Measurements from ENCODE around the gene TBC1D10B. TPM values are rescaled to one million over a fixed set of nuclear protein-coding genes. Genes with fewer than 3 reads are reported as not detected.
"Not testable (repeated sequence)": the region's sequence is repeated elsewhere in the genome, so short reads cannot be mapped to it uniquely, and the experiment has no call there.

Gene TBC1D10B
- total and polyA plus RNA-seq, 2 donors (not counting 1 experiment from before 2014, with no cell fraction given) = 23.5 to 58.0 TPM

- DNase-seq = no peak
- no peaks in the 10 kb centered on the region for H3K27me3 ChIP-seq (replicated peaks in 1 of 4; ENCODE audit: control extremely low read depth in 1 of 4, control insufficient read depth in 3 of 4, insufficient read depth in 4 of 4, low read length in 3 of 4)
- no peaks in the 10 kb centered on the region for H4K20me1 ChIP-seq (ENCODE audit: control insufficient read depth, insufficient read depth, low read length, poor library complexity, severe bottlenecking)
- Mint-ChIP-seq H3K27me3 (no peaks in the 10 kb centered on the region), H3K9me3 (ENCODE audit: insufficient read depth) (no peaks in the 10 kb centered on the region), H3K27ac (no peak overlapping the region), H3K4me1 (peaks cover 14% of the 10 kb centered on the region), H3K4me3 (no peak overlapping the region)
- H3K4me3 ChIP-seq (ENCODE audit: control extremely low read depth in 1 of 5, extremely low read depth in 1 of 5, insufficient read depth in 1 of 5, low read depth in 2 of 5, low read length in 4 of 5) = no peak overlapping the region
- no peak overlapping the region for H3K4me2 ChIP-seq (replicated peaks; ENCODE audit: low read depth, low read length, poor library complexity, severe bottlenecking)
- H3K27ac ChIP-seq (ENCODE audit: low read length in 2 of 2) = no peak overlapping the region
- no peaks in the 10 kb centered on the region for H3K9me3 ChIP-seq (ENCODE audit: control extremely low read depth in 1 of 3, control insufficient read depth in 2 of 3, insufficient read depth in 1 of 3, low read length in 2 of 3)
- TF ChIP-seq EZH2 (IDR thresholded peaks at IDR 0.05; ENCODE audit: borderline replicate concordance, insufficient read depth, low read depth, low read length, poor library complexity, severe bottlenecking) = no peak
- TF ChIP-seq CTCF (IDR thresholded peaks at IDR 0.05) = no peak
- H3K79me2 ChIP-seq (ENCODE audit: control insufficient read depth, insufficient read depth, low read length) = peaks cover 15% of the 10 kb centered on the region
- ChIA-PET CTCF (no interaction called here), POLR2A (interaction anchor here (0.7 kb wide), 1 partner anchor 255 kb away, joined by 14 read pairs; no protein-coding TSS in a partner anchor)
- intact Hi-C loops (cut with micrococcal nuclease) = no loop called here
- 76% methylated on average over 12 of the region's 13 CpGs for WGBS (ENCODE audit: insufficient coverage)
- H2AFZ ChIP-seq (ENCODE audit: insufficient read depth, low read depth, low read length, poor library complexity, severe bottlenecking) = no peak overlapping the region
- no peak for ATAC-seq (ENCODE audit: low read depth)
- H3K36me3 ChIP-seq (replicated peaks in 1 of 2; ENCODE audit: control extremely low read depth in 1 of 2, control insufficient read depth in 1 of 2, extremely low read depth in 1 of 2, insufficient read depth in 2 of 2, low read length in 1 of 2) = no peaks in the 10 kb centered on the region
- peaks cover 15 to 21% of the 10 kb centered on the region in 2 donors for H3K4me1 ChIP-seq (ENCODE audit: control insufficient read depth in 2 of 2, insufficient read depth in 2 of 2, low read length in 2 of 2)
- no peak overlapping the region for H3K9ac ChIP-seq (ENCODE audit: low read length)
These were observed 29.7 kb downstream of the TBC1D10B start for GRCh38 chr16:30340621-30341020.

GRCh38 chr16:30338715-30339114, 31.6 kb downstream of the TBC1D10B start:
- H3K9me3 ChIP-seq (ENCODE audit: control extremely low read depth in 1 of 3, control insufficient read depth in 2 of 3, insufficient read depth in 1 of 3, low read length in 2 of 3); H3K9me3 Mint-ChIP-seq (ENCODE audit: insufficient read depth); H3K9ac ChIP-seq (ENCODE audit: low read length); H4K20me1 ChIP-seq (ENCODE audit: control insufficient read depth, insufficient read depth, low read length, poor library complexity, severe bottlenecking); H3K4me3 Mint-ChIP-seq; DNase-seq; ATAC-seq (ENCODE audit: low read depth); H3K4me2 ChIP-seq (replicated peaks; ENCODE audit: low read depth, low read length, poor library complexity, severe bottlenecking); H3K4me3 ChIP-seq (ENCODE audit: control extremely low read depth in 1 of 5, extremely low read depth in 1 of 5, insufficient read depth in 1 of 5, low read depth in 2 of 5, low read length in 4 of 5); H3K27me3 ChIP-seq (replicated peaks in 1 of 4; ENCODE audit: control extremely low read depth in 1 of 4, control insufficient read depth in 3 of 4, insufficient read depth in 4 of 4, low read length in 3 of 4); POLR2A ChIA-PET; H3K27ac ChIP-seq (ENCODE audit: low read length in 2 of 2); H3K27me3 Mint-ChIP-seq; intact Hi-C loops (cut with micrococcal nuclease); CTCF ChIA-PET; H3K27ac Mint-ChIP-seq; H3K36me3 ChIP-seq (replicated peaks in 1 of 2; ENCODE audit: control extremely low read depth in 1 of 2, control insufficient read depth in 1 of 2, extremely low read depth in 1 of 2, insufficient read depth in 2 of 2, low read length in 1 of 2); H2AFZ ChIP-seq (ENCODE audit: insufficient read depth, low read depth, low read length, poor library complexity, severe bottlenecking): not testable (repeated sequence)
- peaks cover 12% of the 10 kb centered on the region for H3K79me2 ChIP-seq (ENCODE audit: control insufficient read depth, insufficient read depth, low read length)
- H3K4me1 Mint-ChIP-seq = peaks cover 19% of the 10 kb centered on the region
- WGBS (ENCODE audit: insufficient coverage) = no CpG with 5 or more reads among the region's 5 CpGs
- H3K4me1 ChIP-seq (ENCODE audit: control insufficient read depth in 2 of 2, insufficient read depth in 2 of 2, low read length in 2 of 2) = peaks cover 16 to 23% of the 10 kb centered on the region in 2 donors

GRCh38 chr16:30337964-30338357, 32.3 kb downstream of the TBC1D10B start:
- Histone ChIP-seq H3K4me1 (ENCODE audit: control insufficient read depth in 2 of 2, insufficient read depth in 2 of 2, low read length in 2 of 2) (peaks cover 16 to 23% of the 10 kb centered on the region in 2 donors), H3K79me2 (ENCODE audit: control insufficient read depth, insufficient read depth, low read length) (peaks cover 12% of the 10 kb centered on the region)
- ATAC-seq (ENCODE audit: low read depth); H3K4me3 ChIP-seq (ENCODE audit: control extremely low read depth in 1 of 5, extremely low read depth in 1 of 5, insufficient read depth in 1 of 5, low read depth in 2 of 5, low read length in 4 of 5); H3K27me3 Mint-ChIP-seq; H3K4me3 Mint-ChIP-seq; H3K9me3 Mint-ChIP-seq (ENCODE audit: insufficient read depth); H3K9me3 ChIP-seq (ENCODE audit: control extremely low read depth in 1 of 3, control insufficient read depth in 2 of 3, insufficient read depth in 1 of 3, low read length in 2 of 3); H3K9ac ChIP-seq (ENCODE audit: low read length); intact Hi-C loops (cut with micrococcal nuclease); POLR2A ChIA-PET; H3K27ac ChIP-seq (ENCODE audit: low read length in 2 of 2); CTCF ChIA-PET; H3K36me3 ChIP-seq (replicated peaks in 1 of 2; ENCODE audit: control extremely low read depth in 1 of 2, control insufficient read depth in 1 of 2, extremely low read depth in 1 of 2, insufficient read depth in 2 of 2, low read length in 1 of 2); H2AFZ ChIP-seq (ENCODE audit: insufficient read depth, low read depth, low read length, poor library complexity, severe bottlenecking); H3K27me3 ChIP-seq (replicated peaks in 1 of 4; ENCODE audit: control extremely low read depth in 1 of 4, control insufficient read depth in 3 of 4, insufficient read depth in 4 of 4, low read length in 3 of 4); H3K4me2 ChIP-seq (replicated peaks; ENCODE audit: low read depth, low read length, poor library complexity, severe bottlenecking); H4K20me1 ChIP-seq (ENCODE audit: control insufficient read depth, insufficient read depth, low read length, poor library complexity, severe bottlenecking); DNase-seq; H3K27ac Mint-ChIP-seq: not testable (repeated sequence)
- peaks cover 22% of the 10 kb centered on the region for H3K4me1 Mint-ChIP-seq
- WGBS (ENCODE audit: insufficient coverage) = 100% methylated on average over 5 of the region's 10 CpGs
